ENCODE measurements around the gene SFXN4. TPM values are rescaled to one million over a fixed set of nuclear protein-coding genes. Genes with fewer than 3 reads are reported as not detected.
A peak's percentile ranks its signal among the peaks of the same experiment; 100 is the strongest.

The SFXN4 gene
- total and polyA plus RNA-seq, 2 of the 13 experiments (the other 11 are each of a cell fraction or from before 2014, with no cell fraction given), result 47.7 to 64.9 TPM

DNA sequence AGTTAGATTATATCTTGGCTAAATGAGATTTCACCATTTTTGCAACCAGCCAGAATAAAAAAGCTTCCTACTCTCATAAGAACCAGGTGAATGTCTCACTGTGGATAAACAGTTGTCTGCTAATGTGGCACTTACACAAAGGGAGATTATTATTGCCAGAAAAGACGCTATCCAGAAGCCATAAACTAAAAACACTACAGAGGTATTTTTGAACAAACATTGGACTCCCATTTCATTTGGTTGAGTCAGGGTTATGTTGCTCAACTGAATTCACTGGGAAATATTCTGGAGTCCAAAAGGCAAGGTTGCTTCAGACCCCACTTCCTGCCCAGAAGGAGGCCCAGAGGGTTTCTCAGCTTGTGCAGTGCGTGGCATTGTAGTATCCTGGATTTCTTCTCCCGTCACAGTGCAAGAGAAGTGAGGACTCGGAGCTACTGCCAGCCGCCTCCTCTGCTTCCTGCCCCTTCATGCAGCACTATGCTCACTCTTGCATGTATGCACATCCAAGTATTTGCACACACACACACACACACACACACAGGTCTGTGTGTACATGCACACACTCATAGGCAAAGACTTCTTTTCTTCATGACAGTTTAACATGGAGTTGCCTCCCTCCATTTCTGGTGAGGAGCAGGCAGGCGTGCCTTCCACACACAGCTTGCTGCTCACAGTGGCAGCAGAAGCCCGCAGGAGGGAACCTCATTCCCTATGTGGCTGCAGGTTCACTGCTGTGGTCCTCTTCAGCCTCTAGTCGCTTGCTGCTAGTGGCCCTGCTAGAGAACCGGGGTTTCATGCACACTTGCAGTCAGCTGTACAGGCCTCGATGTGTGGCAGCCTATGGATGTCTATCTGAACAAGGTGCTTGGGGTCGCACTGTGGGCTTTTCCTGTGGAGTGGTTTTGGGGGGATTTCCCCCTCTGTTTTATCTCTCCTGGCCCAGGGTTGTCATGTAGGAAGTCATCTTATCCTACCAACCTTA lies 51.5 kb downstream of the SFXN4 start (continued):
- TF ChIP-seq ARID3A (IDR thresholded peaks at IDR 0.05; ENCODE audit: low read depth, low read length) (peak; percentile 67; the same call in 1 of the 2 replicates), AGO2 (optimal IDR thresholded peaks at IDR 0.05; ENCODE audit: low read depth, low read length) (no peak), ZBTB26 (CRISPR knock-in tag; IDR thresholded peaks at IDR 0.05; ENCODE audit: borderline replicate concordance) (peak; percentile 75; the same call in 1 of the 2 replicates), HNRNPUL1 (IDR thresholded peaks at IDR 0.05; ENCODE audit: low read depth, low read length) (no peak), ZNF362 (CRISPR knock-in tag; IDR thresholded peaks at IDR 0.05; ENCODE audit: borderline replicate concordance) (no peak; the same call in 1 of the 2 replicates), ZNF33B (CRISPR knock-in tag; IDR thresholded peaks at IDR 0.05) (no peak), ZNF136 (CRISPR knock-in tag; IDR thresholded peaks at IDR 0.05; ENCODE audit: low read depth) (no peak), ZNF670 (CRISPR knock-in tag; IDR thresholded peaks at IDR 0.05; ENCODE audit: borderline replicate concordance) (no peak; the same call in 1 of the 2 replicates), KDM6A (CRISPR knock-in tag; IDR thresholded peaks at IDR 0.05; ENCODE audit: low read depth) (peak; percentile 88), NFKB2 (CRISPR knock-in tag; IDR thresholded peaks at IDR 0.05; ENCODE audit: borderline replicate concordance) (no peak), NRL (CRISPR knock-in tag; IDR thresholded peaks at IDR 0.05; ENCODE audit: borderline replicate concordance) (no peak), ZNF709 (CRISPR knock-in tag; IDR thresholded peaks at IDR 0.05) (no peak; the same call in 1 of the 2 replicates), SALL1 (CRISPR knock-in tag; IDR thresholded peaks at IDR 0.05) (peak; percentile 99), PREB (CRISPR knock-in tag; IDR thresholded peaks at IDR 0.05) (no peak), ZNF879 (CRISPR knock-in tag; IDR thresholded peaks at IDR 0.05) (no peak), ZNF570 (CRISPR knock-in tag; IDR thresholded peaks at IDR 0.05; ENCODE audit: borderline replicate concordance) (no peak)
- TF ChIP-seq, protein P1, sequence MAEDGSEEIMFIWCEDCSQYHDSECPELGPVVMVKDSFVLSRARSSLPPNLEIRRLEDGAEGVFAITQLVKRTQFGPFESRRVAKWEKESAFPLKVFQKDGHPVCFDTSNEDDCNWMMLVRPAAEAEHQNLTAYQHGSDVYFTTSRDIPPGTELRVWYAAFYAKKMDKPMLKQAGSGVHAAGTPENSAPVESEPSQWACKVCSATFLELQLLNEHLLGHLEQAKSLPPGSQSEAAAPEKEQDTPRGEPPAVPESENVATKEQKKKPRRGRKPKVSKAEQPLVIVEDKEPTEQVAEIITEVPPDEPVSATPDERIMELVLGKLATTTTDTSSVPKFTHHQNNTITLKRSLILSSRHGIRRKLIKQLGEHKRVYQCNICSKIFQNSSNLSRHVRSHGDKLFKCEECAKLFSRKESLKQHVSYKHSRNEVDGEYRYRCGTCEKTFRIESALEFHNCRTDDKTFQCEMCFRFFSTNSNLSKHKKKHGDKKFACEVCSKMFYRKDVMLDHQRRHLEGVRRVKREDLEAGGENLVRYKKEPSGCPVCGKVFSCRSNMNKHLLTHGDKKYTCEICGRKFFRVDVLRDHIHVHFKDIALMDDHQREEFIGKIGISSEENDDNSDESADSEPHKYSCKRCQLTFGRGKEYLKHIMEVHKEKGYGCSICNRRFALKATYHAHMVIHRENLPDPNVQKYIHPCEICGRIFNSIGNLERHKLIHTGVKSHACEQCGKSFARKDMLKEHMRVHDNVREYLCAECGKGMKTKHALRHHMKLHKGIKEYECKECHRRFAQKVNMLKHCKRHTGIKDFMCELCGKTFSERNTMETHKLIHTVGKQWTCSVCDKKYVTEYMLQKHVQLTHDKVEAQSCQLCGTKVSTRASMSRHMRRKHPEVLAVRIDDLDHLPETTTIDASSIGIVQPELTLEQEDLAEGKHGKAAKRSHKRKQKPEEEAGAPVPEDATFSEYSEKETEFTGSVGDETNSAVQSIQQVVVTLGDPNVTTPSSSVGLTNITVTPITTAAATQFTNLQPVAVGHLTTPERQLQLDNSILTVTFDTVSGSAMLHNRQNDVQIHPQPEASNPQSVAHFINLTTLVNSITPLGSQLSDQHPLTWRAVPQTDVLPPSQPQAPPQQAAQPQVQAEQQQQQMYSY (CRISPR knock-in tag; IDR thresholded peaks at IDR 0.05), result no peak
